Measurements from ENCODE around the gene TYRO3.
A peak's percentile ranks its signal among the peaks of the same experiment; 100 is the strongest.

Gene TYRO3

GRCh38 chr15:41599061-41599460 is 40.0 kb downstream of the TYRO3 start:
- no peak for DNase-seq (ENCODE audit: low spot score)
- TF ChIP-seq CTCF (IDR thresholded peaks at IDR 0.05; ENCODE audit: extremely low read depth, missing control alignments): no peak

- TF ChIP-seq CTCF (IDR thresholded peaks at IDR 0.05; ENCODE audit: extremely low read depth, missing control alignments): no peak
Measured at GRCh38 chr15:41603411-41603935, 44.5 kb downstream of the TYRO3 start.

GRCh38 chr15:41603941-41604911 is 45.2 kb downstream of the TYRO3 start:
- DNase-seq (ENCODE audit: low spot score): peak; percentile 64
- peak; percentile 38 for TF ChIP-seq CTCF (IDR thresholded peaks at IDR 0.05; ENCODE audit: extremely low read depth, missing control alignments)

More at GRCh38 chr15:41603411-41603935, 44.5 kb downstream of the TYRO3 start:
- no peak for DNase-seq (ENCODE audit: low spot score)

GRCh38 chr15:41605566-41605965 is 46.6 kb downstream of the TYRO3 start:
- no peak for DNase-seq (ENCODE audit: low spot score)
- no peak for TF ChIP-seq CTCF (IDR thresholded peaks at IDR 0.05; ENCODE audit: extremely low read depth, missing control alignments)

GRCh38 chr15:41606997-41607396 is 48.0 kb downstream of the TYRO3 start:
- no peak for TF ChIP-seq CTCF (IDR thresholded peaks at IDR 0.05; ENCODE audit: extremely low read depth, missing control alignments)
- DNase-seq (ENCODE audit: low spot score): no peak

GRCh38 chr15:41609123-41609522 is 50.1 kb downstream of the TYRO3 start:
- DNase-seq (ENCODE audit: low spot score): no peak
- TF ChIP-seq CTCF (IDR thresholded peaks at IDR 0.05; ENCODE audit: extremely low read depth, missing control alignments): no peak

- no peak for TF ChIP-seq CTCF (IDR thresholded peaks at IDR 0.05; ENCODE audit: extremely low read depth, missing control alignments)
- no peak for DNase-seq (ENCODE audit: low spot score)
Measured at GRCh38 chr15:41610048-41610447, 51.0 kb downstream of the TYRO3 start.

Data from GM20000 (cell line).